GM13977 (cell line): ENCODE results near the gene SLX1B.
"Not testable (repeated sequence)": the region's sequence is repeated elsewhere in the genome, so short reads cannot be mapped to it uniquely, and the experiment has no call there.

ENCODE experiments used
- DNase-seq: peaks from one replicate; pipeline ENCODE4 v3.0.0; 2012; ENCODE audit warnings: low spot score
- in situ Hi-C: fragments of 300-500 bp; cut with MboI; formaldehyde crosslinking; loops from one replicate; pipeline ENCODE4 v1.12.0; 2022; ENCODE audit warnings: low sequenced_read_pairs, low pct_unique_long_range_greater_than_20kb, mixed read lengths, inconsistent platforms; ENCODE audit not compliant: unreplicated experiment

The SLX1B gene

DNA sequence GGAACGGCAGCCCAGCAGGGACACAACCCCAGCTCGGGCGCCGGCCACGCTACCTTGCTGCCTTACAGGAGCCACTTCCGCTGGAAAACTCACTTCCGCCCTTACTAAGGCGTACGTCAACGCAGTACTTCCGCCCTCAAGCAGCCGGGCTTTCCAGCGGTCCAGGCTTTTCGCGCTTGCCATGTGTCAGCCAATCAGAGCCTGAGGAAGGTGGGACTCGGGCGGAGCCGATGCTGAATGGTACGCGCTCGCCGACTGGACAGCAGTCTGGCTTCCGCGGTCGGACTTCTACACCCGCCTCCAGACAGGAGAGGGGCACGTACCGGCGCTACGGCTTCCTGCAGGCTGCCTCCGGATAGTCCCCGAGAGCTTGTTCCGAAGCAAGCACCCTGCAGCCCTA lies at the start of gene SLX1B, which contains the start of gene BOLA2:
Gene SLX1B, plus strand, starts transcription at position 265 of the 400 bp plus-strand sequence.
Gene BOLA2, minus strand, starts transcription at position 83 of the 400 bp plus-strand sequence. CDS start 98 bp downstream, outside the sequence.
- DNase-seq, in situ Hi-C loops: not testable (repeated sequence)

DNA sequence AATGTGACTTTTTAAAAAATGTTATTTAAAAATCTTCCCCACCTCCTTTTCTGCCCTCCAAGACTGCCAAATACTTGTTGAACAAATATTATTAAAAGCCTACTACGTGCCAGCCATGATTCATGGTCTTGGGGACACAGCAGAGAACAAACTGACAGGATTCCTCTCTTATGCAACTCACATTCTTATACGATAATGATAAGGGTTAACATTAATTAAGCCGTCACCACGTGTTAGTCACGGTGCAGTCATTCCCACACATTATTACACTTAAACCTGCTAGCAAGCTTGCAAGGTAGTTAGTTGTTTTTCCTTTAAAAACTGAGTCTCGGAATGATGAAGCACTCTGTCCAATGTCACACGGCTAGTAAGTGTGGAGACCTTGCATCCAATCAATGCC lies 49.1 kb upstream of the SLX1B start:
- in situ Hi-C loops, result not testable (repeated sequence)

DNA sequence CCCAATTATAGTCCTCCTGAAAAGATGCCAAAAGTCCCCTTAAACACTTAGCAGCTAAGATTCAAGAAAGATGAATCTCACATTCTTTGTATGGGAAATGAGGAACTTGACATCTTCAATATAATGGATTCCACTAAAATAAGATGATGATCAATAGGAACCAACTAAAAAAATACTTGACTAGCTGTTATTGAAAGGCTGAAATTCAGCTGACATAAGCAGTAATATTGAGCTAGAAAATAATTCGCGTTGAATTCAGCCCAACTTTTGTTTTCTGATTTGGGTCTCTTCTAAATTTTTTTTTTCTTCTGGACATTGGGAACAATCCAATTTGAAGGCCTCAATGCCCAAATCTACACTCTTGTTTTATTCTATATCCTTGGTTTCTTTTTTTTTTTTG lies 30.7 kb upstream of the SLX1B start:
- in situ Hi-C loops, DNase-seq: not testable (repeated sequence)

More for the DNA sequence above, 49.1 kb upstream of the SLX1B start:
- DNase-seq, result not testable (repeated sequence)

DNA sequence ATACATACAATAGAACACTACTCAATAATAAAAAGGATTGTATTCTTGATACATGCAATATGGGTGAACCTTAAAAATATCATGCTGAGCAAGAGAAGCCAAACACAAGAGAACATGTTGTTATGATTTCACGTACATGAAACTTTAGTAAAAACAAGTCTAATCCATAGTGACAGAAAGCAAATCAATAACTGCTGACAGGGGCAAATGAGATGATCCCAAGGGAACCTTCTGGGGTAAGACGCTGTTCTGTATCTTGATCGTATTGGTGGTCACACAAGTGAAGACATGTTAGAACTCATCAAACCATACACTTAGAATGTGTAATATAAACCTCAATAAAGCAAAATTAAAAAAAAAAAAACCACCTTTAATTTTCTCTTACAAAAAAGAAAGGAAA lies 28.9 kb upstream of the SLX1B start:
- in situ Hi-C loops, DNase-seq: not testable (repeated sequence)

DNA sequence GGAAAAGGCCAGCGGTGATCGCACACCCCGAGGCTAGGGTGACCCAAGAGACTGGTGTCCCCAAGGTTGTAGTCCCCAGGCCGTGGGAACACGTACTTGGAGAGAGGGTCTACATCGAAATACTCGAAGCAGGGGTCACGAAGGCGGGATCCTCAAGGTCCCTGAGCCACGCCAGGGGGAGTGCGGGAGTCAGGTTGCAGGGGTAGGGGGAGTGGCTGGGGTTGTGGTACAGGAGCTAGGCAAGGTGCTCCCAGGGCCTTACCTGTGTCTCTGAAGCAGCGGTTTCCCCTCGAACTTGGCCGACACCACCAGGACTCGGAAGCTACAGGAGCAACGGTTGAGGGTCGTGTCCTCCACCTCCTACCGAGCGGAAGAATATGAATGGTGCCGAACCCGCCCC lies 579 bp upstream of the SLX1B start:
- DNase-seq, in situ Hi-C loops: not testable (repeated sequence)

DNA sequence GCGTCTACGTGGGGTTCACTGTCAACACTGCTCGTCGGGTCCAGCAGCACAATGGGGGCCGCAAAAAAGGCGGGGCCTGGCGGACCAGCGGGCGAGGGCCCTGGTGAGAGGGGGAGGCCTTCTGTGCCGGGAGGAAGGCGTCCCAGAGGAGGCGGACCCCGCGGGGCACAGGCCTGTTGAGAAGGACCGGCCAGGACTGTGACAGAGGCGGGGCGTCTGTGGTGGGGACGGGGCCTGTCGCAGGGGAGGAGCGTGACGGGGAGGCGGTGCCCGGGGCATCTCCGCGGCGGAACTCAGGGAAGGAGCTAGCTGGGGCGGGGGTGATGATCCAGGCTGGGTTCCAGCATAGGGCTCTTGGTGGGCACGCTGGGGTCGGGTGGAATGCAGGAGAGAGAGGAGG lies 495 bp downstream of the SLX1B start:
- DNase-seq, in situ Hi-C loops: not testable (repeated sequence)

DNA sequence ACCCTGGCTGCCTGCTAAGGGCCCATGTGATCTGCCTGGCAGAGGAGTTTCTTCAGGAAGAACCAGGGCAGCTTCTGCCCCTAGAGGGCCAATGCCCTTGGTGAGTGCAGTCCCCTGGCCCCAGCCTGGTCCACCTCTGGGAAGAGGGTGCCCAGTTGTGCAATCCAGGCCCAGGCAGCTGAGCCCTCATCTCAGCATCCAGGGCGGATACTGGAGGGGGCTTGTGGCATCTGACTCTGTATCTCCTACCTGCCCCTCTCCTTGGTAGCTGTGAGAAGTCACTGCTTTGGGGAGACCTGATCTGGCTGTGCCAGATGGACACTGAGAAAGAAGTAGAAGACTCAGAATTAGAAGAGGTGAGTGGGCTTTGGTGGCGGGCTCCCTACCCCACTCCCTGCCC lies 3.3 kb downstream of the SLX1B start:
- in situ Hi-C loops, DNase-seq: not testable (repeated sequence)

DNA sequence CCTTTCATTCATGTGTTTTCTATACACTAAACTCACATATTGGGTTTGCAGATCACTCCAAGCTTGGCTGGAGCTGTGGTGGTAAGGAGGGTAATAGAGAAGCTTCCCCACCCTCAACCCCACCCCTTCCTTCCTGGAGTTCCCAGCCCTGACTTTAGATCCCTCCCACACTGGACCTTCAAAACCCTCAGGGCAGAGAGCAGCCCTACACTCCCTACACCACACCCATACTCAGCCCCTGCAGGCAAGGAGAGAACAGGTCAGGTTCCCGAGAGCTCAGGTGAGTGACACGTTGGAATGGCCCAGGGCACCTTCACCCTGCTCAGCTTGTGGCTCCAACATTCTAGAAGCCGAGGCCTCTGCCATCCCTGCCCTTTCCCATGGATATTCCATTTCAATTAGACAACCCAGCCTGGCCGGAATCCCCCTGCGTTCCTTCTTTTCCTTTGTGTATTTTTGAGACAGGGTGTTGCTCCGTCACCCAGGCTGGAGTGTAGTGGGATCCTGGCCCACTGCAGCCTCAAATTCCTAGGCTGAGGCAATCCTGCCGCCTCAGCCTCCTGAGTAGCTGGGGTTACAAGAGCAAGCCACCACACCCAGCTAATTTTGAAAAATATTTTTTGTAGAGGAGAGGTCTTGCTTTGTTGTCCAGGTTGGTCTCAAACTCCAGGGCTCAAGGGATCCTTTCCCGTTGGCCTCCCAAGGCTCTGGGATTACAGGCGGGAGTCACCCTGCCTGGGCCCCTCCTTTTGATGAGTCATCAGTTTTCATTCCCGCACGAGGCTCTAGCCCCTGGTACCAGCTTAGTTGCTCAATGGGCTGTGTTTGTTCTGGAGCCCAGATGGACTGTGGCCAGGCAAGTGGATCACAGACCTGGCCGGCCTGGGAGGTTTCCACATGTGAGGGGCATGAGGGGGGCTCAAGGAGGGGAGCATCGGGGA lies 5.6 kb downstream of the SLX1B start, which contains the start of gene SULT1A4:
Gene SULT1A4, plus strand, starts transcription at position 208 of the 941 bp plus-strand sequence. CDS start 1,473 bp downstream, outside the sequence.
- DNase-seq, in situ Hi-C loops: not testable (repeated sequence)

DNA sequence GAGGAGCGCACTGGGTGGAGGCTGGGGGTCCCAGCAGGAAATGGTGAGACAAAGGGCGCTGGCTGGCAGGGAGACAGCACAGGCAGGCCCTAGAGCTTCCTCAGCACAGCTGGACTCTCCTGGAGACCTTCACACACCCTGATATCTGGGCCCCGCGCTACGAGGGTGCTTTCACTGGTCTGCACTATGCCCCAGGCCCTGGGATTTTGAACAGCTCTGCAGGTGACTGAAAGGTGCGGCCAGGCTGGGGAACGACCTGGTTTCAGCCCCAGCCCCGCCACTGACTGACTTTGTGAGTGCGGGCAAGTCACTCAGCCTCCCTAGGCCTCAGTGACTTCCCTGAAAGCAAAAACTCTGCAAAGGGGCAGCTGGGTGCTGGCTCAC lies 6.3 kb downstream of the SLX1B start:
- DNase-seq, in situ Hi-C loops: not testable (repeated sequence)

DNA sequence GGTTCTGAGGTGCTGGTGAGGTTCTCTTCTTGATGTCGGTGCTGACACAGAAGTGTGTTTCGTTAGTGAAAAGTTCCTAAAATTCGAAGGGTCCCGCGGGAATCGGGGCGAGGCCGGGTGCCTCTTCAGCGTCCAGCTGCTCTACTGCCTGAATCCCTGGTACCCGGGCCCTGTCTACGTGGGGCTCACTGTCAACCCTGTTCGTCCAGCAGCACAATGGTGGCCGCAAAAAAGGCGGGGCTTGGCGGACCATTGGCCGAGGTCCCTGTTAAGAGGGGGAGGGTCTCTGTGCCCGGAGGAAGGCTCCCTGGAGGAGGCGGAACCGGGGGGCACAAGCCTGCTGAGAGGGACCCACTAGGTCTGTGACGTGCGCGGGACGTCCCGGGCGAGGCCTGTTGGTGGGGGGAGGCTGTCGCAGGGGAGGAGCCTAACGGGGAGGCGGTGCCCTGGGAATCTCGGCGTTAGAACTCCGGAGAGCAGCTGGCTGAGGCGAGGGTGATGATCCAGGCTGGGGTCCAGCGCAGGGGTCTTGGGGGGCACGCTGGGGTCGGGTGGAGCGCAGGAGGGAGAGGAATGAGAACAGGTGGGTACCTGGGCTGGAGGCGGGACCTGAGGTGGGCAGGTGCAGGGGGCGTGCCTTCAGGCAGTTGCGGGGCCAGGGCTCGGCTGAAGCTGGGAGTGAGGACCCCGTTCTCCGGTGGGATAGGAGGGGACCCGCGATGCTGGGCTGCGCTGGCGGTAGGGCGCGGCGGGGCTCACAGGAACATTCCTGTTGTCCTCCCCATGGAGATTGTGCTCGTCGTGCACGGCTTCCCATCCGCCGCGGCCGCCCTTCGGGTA lies 11.9 kb downstream of the SLX1B start:
- DNase-seq, in situ Hi-C loops: not testable (repeated sequence)

DNA sequence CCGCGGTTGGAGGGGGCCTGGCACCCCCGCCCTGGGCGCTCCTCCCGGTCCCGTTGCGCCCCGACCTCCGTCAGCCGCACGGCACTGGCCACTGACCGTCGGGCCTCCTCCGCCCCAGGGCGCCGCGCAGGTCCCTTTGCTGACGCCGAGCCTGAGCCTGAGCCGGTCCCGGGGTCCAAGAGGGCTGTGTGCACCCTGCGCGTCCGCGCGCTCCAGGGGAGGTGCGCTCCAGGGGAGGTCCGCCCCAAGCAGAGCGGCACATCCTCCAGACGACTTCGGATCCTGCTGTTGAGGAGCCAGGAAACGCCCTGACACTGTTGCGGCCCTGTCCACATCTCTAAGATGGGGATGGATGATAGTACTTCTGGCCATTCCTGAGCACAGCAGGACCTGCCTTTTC lies 12.6 kb downstream of the SLX1B start:
- DNase-seq, in situ Hi-C loops: not testable (repeated sequence)

DNA sequence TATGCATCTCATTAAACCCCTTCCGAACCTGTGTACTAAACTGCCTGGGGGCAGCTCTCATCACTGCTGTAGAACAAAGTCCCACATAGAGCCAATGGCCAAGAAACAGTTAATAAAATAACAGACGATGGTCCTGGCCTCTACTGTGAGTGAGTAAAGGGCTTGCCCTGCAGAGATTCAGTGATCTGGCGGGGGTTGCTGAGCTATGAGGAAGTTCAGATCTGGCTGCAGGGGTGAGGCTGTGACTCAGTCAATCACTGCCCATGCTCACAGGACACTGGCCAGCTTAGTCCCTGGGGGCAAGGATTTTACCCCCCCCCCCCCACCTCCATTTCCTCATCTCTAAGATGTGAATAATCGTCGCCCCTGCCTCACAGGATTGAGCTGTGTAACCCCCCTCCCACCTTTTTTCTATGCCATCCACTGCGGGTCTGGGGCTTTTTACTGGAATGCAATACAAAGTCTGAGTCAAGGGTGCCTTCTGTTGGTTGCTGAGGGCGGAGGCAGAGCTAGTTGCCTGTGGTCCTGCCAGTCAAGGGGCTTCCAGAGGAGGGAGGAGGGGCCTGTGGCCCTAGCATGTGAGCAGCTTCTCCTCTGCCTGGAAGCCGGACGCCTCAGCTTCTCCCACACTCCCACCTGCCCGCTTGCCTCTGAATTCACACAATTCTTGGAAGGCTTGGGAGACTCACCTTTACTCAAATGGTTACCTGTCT lies 13.5 kb downstream of the SLX1B start:
- DNase-seq, in situ Hi-C loops: not testable (repeated sequence)

DNA sequence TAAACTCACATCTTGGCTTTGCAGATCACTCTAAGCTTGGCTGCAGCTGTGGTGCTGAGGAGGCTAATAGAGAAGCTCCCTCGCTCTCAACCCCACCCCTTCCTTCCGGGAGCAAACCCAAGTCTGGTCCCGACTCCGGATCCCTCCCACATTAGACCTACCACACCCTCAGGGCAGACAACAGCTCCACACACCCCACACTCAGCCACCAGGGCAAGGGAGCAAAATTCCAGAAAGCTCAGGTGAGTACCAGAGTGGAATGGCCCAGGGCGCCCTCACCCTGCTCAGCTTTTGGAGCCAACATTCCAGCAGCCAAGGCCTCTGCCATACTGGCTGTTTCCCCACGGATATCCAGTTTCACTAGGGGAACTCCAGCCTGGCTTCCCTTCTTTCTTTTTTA lies 15.3 kb downstream of the SLX1B start:
- in situ Hi-C loops, DNase-seq: not testable (repeated sequence)

DNA sequence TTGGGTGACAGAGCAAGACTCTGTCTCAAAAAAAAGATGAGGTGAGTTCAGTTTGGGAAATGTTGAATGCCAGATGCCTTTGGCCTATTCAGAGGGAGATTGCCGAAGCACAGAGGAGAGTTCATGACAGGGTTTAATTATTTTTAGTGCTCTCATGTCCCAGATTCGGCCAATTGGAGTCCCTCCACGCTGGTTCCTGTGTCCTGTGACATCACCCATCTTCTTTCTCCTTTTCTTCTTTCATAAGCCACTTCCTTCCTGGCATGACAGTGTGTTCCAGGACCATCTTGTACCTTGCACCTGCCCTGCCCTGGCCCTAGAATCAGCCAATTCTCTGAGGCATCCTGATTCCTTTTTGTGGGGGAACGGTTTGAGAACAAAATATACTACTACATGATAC lies 17.7 kb downstream of the SLX1B start:
- in situ Hi-C loops, DNase-seq: not testable (repeated sequence)

DNA sequence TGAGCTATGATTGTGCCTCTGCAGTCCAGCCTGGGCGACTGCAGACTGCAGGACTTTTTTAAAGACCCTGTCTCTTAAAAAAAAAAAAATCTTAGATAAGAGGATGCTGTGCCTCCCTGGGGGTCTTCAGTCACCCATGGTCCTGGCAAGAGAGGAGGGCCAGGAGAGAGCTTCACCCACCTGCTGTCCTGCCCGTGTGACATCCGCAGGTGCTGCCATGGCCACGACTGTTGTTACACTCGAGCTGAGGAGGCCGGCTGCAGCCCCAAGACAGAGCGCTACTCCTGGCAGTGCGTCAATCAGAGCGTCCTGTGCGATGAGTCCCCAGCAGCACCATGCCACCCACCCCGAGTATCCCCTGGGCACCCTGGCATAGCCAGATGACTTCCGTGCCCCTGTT lies 27.9 kb downstream of the SLX1B start:
- in situ Hi-C loops, result not testable (repeated sequence)

DNA sequence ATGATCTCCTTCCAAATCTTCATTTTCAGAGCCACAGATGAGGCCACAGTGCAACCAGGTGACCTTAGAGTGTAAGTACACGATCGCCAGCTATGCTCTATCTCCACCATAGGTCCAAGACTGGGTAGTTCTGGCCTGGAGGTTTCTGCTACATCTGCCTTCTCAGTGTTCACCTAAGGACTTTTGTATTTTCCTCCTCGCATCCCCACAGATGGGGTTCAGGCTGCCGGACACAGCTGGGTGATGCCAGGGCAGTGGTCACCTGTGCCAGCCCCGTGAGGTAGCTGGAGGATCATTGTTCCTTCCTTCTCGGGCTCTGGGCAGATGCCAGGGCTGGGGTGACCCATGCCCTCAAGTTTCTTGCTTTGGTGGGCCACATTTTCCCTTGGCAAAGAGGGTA lies 52.0 kb downstream of the SLX1B start, which contains the start of gene NPIPB12:
Gene NPIPB12, minus strand, starts transcription at position 101 of the 400 bp plus-strand sequence.
- DNase-seq, in situ Hi-C loops: not testable (repeated sequence)

More for the DNA sequence above, 27.9 kb downstream of the SLX1B start:
- not testable (repeated sequence) for DNase-seq
